C4-2B (cell line): ENCODE results near the gene EVC.

Experiments
- H3K27ac ChIP-seq: fragments of 450-650 bp; 2 replicates; pipeline ENCODE4 v1.5.1; 2017
- ZFX ChIP-seq: fragments of 450-650 bp; IDR thresholded peaks from 2 replicates; pipeline ENCODE4 v1.6.1; 2017
- TF ChIP-seq, protein P1 (sequence below): fragments of 450-650 bp; conservative IDR thresholded peaks from 2 replicates; pipeline ENCODE4 v1.5.1; 2017; ENCODE audit warnings: mild to moderate bottlenecking

The EVC gene

DNA sequence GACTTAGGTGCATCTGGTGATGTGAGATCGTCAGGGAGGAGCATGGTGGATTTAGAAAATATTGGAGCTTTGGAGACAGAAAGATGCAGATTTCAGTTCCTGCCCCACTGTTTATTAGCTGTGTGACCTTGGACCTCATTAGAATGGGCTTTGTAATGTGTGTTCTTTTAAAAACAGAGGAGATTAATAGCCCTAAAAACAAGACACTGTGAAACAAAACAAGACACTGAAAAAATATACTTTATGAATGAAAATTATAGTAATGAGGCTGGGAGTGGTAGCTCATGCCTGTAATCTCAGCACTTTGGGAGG is 79.5 kb downstream of the EVC start:
- TF ChIP-seq ZFX, result no peak
- TF ChIP-seq, protein P1, sequence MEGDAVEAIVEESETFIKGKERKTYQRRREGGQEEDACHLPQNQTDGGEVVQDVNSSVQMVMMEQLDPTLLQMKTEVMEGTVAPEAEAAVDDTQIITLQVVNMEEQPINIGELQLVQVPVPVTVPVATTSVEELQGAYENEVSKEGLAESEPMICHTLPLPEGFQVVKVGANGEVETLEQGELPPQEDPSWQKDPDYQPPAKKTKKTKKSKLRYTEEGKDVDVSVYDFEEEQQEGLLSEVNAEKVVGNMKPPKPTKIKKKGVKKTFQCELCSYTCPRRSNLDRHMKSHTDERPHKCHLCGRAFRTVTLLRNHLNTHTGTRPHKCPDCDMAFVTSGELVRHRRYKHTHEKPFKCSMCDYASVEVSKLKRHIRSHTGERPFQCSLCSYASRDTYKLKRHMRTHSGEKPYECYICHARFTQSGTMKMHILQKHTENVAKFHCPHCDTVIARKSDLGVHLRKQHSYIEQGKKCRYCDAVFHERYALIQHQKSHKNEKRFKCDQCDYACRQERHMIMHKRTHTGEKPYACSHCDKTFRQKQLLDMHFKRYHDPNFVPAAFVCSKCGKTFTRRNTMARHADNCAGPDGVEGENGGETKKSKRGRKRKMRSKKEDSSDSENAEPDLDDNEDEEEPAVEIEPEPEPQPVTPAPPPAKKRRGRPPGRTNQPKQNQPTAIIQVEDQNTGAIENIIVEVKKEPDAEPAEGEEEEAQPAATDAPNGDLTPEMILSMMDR, result peak; percentile 62
- H3K27ac ChIP-seq, result no peak overlapping the region

DNA sequence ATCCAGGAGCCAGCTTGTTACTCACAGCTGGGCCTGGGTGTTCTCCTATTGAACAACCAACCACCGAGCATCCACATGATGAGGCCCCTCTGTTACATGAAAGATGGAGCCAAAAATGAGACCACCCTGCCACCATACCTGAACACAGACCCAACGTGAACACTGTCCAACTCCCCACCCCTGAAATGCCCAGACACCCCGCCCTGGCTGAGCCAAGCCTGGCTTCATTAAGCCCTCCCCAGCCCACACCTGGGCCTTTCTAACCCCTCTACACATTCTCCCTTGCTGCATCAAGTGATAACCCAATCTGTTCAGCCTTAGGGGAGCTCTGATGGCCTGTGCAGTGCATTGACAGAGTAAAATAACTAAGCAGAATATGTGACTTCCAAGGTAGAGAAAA is 80.7 kb downstream of the EVC start:
- TF ChIP-seq ZFX, result no peak
- TF ChIP-seq, protein P1, result no peak
- no peak overlapping the region for H3K27ac ChIP-seq

DNA sequence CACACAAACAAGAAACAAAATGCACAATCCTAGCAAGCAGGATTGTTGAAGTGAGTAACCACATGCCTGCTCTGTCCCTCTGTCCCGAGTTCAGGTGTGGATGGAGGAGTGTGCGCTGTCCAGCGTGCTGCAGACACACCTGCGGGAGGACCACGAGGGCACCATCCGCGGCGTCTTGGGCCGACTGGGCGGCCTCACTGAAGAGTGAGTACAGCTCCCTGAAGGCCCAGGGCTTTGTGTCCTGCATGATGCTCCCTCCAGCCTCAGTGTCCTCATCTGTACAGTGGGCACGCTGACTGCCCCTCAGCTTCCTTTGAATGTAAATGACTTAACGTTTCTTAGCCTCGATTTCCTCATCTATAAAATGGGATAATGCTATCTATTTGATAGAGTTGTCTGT is 82.5 kb downstream of the EVC start:
- TF ChIP-seq, protein P1, result no peak
- TF ChIP-seq ZFX, result no peak
- H3K27ac ChIP-seq, result no peak overlapping the region

DNA sequence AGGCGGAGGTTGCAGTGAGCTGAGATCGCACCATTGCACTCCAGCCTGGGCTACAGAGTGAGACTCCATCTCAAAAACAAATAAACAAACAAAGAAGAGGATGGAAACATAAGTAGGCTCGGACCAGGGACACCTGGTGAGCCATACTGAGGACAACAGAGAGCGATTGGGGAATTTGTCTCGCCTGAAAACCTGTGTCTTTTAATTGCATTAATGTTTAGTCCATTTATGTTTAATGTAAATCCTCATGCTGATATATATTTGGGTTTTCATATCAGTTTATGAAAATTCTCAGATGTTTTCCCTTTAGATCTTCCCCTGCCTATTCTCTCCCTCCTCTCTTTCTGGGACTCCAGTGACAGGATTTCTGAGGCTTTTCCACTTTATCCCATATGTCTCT is 84.6 kb downstream of the EVC start:
- TF ChIP-seq, protein P1, result no peak
- TF ChIP-seq ZFX, result no peak
- H3K27ac ChIP-seq, result no peak overlapping the region

DNA sequence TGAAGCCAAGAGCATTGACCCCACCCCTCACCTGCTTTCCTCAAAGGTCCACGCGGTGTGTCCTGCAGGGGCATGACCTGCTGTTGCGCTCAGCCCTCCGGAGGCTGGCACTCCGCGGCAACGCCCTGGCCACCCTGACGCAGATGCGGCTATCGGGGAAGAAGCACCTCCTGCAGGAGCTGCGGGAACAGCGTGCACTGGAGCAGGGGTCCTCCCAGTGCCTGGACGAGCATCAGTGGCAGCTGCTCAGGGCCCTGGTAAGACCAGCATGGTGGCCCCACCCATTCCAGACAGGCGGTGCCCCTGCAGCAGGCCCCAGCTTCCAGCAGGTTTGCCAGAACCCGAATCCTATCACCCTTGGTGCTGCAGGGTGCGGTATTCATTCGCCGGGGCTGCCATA is 86.0 kb downstream of the EVC start:
- TF ChIP-seq ZFX, result no peak
- TF ChIP-seq, protein P1, result no peak
- no peak overlapping the region for H3K27ac ChIP-seq

DNA sequence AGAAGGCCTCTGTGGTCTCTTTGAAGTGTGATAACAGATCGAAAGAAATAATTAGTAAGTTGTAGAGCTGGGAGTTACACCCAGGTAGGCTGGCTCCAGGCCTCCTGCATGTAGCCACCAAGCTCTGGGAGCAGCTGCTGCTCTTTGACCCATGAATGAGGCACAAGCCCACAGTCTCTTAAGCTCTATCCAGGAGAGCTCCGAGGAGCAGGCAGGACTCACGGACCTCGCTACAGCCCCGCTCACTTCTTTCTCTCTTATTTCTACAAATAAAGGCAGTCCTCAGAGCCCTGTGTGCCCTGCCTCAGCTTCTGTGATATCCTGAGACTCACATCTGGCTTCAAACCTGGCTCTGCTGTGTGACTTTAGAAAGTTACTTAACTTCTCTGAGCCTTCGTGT is 86.9 kb downstream of the EVC start:
- H3K27ac ChIP-seq, result no peak overlapping the region
- TF ChIP-seq, protein P1, result no peak
- TF ChIP-seq ZFX, result no peak

DNA sequence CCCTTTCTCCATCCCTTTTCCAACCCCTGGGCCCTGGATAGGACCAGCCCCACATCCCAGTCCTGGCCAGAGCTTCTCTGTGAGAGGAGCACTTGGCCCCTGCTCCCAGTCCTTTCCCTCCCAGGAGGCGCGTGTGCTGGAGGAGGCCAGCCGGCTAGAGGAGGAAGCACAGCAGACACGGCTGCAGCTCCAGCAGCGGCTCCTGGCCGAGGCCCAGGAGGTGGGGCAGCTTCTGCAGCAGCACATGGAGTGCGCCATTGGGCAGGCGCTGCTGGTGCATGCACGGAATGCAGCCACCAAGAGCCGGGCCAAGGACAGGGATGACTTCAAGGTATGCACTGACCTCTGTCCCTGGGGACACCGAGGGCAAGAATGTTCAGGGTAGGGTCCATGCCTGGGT is 87.5 kb downstream of the EVC start:
- no peak for TF ChIP-seq ZFX
- TF ChIP-seq, protein P1, result no peak
- no peak overlapping the region for H3K27ac ChIP-seq
